ENCODE data around the gene LAMB4. TPM values are rescaled to one million over a fixed set of nuclear protein-coding genes. Genes with fewer than 3 reads are reported as not detected.

The LAMB4 gene
- polyA plus RNA-seq, 1 experiment: 0.33 TPM

DNA sequence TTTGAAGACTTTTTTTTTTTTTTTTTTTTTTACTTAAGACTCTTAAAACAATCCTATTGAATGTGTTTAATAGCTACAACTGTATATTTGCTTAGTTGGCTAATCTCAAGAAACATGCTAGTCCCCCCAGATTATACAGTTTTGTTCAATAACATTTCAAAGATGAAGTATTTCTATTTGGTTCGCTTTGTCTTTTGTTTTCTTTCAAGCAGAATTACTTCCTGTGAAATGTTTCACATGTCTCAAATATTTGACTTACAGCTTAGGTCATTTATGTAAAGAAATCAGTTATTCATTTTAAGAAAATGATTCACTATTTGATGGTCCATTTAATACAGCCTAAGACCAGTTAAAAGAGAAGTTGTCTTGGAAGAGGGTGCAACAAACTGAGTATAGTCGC, 114.4 kb downstream of the LAMB4 start:
- H3K9me3 ChIP-seq (ENCODE audit: control insufficient read depth, insufficient read depth, low read length): no peaks in the 10 kb centered on the region
- ChIA-PET CTCF (interaction anchor here (1.0 to 2.4 kb wide), 2 partner anchors 130 to 135 kb away, joined by 3 to 14 read pairs; no protein-coding TSS in a partner anchor), POLR2A (interaction anchor here (0.7 to 1.4 kb wide), 4 partner anchors 11 to 134 kb away, joined by 3 to 11 read pairs (median 8); no protein-coding TSS in a partner anchor)
- TF ChIP-seq, protein P1, sequence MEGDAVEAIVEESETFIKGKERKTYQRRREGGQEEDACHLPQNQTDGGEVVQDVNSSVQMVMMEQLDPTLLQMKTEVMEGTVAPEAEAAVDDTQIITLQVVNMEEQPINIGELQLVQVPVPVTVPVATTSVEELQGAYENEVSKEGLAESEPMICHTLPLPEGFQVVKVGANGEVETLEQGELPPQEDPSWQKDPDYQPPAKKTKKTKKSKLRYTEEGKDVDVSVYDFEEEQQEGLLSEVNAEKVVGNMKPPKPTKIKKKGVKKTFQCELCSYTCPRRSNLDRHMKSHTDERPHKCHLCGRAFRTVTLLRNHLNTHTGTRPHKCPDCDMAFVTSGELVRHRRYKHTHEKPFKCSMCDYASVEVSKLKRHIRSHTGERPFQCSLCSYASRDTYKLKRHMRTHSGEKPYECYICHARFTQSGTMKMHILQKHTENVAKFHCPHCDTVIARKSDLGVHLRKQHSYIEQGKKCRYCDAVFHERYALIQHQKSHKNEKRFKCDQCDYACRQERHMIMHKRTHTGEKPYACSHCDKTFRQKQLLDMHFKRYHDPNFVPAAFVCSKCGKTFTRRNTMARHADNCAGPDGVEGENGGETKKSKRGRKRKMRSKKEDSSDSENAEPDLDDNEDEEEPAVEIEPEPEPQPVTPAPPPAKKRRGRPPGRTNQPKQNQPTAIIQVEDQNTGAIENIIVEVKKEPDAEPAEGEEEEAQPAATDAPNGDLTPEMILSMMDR (IDR thresholded peaks at IDR 0.05; ENCODE audit: low read depth, low read length): no peak
- H3K27me3 ChIP-seq (ENCODE audit: control insufficient read depth, insufficient read depth, low read length): no peaks in the 10 kb centered on the region
- H3K27ac ChIP-seq (ENCODE audit: low read depth, low read length): no peak overlapping the region
- DNase-seq (ENCODE audit: low read depth, low spot score): no peak
- no peak overlapping the region for H3K4me3 ChIP-seq (ENCODE audit: low read depth, low read length)

DNA sequence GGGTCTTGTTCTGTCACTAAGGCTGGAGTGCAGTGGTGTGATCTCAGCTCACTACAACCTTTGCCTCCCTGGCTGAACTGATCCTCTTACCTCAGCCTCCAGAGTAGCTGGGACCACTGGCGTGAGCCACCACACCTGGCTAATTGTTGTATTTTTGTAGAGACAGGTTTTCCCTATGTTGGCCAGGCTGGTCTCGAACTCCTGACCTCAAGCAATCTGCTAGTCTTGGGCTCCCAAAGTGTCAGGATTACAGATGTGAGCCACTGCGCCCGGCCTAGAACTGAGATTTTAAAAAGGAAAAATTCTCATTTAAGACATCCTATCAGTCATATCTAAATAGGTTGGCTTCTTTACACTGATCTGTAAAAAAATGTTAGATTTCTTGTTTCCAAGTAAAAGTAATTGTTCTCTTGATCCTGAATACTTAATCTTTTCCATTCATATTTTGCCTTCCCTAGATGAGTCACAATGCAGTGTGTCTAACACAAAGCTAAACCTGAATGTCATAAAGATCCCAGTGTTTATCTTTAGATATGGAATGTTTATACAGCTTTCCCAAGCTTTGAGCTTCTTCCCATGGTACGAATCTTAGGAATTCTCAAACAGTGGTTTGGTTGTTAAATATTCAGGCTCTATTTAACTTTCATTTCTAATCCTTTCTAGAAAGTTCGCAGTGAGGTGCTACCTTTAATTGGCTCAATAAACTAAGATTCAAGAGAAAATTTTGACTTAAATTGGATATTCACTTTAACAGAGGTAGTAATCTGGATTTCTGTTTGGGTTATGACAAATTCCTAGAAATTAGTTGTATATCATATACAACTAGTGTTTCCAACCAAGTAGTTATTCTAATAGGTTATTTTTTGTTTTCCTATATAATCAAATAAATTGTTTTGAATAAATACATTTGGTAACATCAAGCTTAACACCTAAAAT, 115.1 kb downstream of the LAMB4 start:
- Histone ChIP-seq H3K27me3 (ENCODE audit: control insufficient read depth, insufficient read depth, low read length) (no peaks in the 10 kb centered on the region), H3K27ac (ENCODE audit: low read depth, low read length) (peak overlapping the region; percentile 66), H3K9me3 (ENCODE audit: control insufficient read depth, insufficient read depth, low read length) (no peaks in the 10 kb centered on the region), H3K4me3 (ENCODE audit: low read depth, low read length) (no peak overlapping the region)
- CTCF ChIA-PET: interaction anchor here (1.5 to 2.4 kb wide), 2 partner anchors 131 kb away, joined by 6 to 14 read pairs; no protein-coding TSS in a partner anchor
- TF ChIP-seq, protein P1 (IDR thresholded peaks at IDR 0.05; ENCODE audit: low read depth, low read length): no peak
- POLR2A ChIA-PET: interaction anchor here (0.7 to 1.8 kb wide), 7 partner anchors 10 to 135 kb away, joined by 3 to 11 read pairs (median 4); no protein-coding TSS in a partner anchor
- peak; percentile 47 for DNase-seq (ENCODE audit: low read depth, low spot score)

DNA sequence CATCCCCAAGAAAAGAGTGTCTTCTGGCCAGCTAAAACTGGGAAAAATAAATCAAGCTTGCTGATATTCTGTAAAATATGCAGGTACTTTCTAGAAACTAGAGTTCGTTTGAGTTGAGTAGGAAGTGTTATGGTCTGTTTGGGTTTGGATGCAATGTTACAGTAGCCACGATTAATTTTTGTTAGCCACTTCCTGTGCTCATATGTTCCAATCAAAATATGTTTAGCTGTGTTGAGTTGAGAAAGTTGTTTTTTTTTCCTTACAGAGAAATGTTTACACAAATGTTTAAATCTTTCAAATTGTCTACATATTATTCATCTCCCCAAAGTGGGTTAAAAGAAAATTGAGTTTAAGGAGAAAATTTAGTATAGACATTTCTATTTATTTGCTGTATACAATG, 115.9 kb downstream of the LAMB4 start:
- H3K9me3 ChIP-seq (ENCODE audit: control insufficient read depth, insufficient read depth, low read length): no peaks in the 10 kb centered on the region
- no peak overlapping the region for H3K4me3 ChIP-seq (ENCODE audit: low read depth, low read length)
- no peaks in the 10 kb centered on the region for H3K27me3 ChIP-seq (ENCODE audit: control insufficient read depth, insufficient read depth, low read length)
- TF ChIP-seq, protein P1 (IDR thresholded peaks at IDR 0.05; ENCODE audit: low read depth, low read length): no peak
- ChIA-PET POLR2A (interaction anchor here (1.2 to 1.8 kb wide), 3 partner anchors 12 to 80 kb away, joined by 3 to 6 read pairs (median 4); no protein-coding TSS in a partner anchor), CTCF (interaction anchor here (0.9 to 1.5 kb wide), 2 partner anchors 11 to 132 kb away, joined by 3 to 6 read pairs; no protein-coding TSS in a partner anchor)
- DNase-seq (ENCODE audit: low read depth, low spot score): no peak
- H3K27ac ChIP-seq (ENCODE audit: low read depth, low read length): no peak overlapping the region

- Histone ChIP-seq H3K9me3 (ENCODE audit: control insufficient read depth, insufficient read depth, low read length) (no peaks in the 10 kb centered on the region), H3K27me3 (ENCODE audit: control insufficient read depth, insufficient read depth, low read length) (no peaks in the 10 kb centered on the region), H3K4me3 (ENCODE audit: low read depth, low read length) (no peak overlapping the region), H3K27ac (ENCODE audit: low read depth, low read length) (no peak overlapping the region)
- ChIA-PET POLR2A (interaction anchor here (0.6 kb wide), 2 partner anchors 11 to 84 kb away, joined by 4 to 5 read pairs; no protein-coding TSS in a partner anchor), CTCF (interaction anchor here (0.6 kb wide), 1 partner anchor 55 kb away, joined by 3 read pairs; no protein-coding TSS in a partner anchor)
- DNase-seq (ENCODE audit: low read depth, low spot score): no peak
- TF ChIP-seq, protein P1 (IDR thresholded peaks at IDR 0.05; ENCODE audit: low read depth, low read length): no peak
Observed at GRCh38 chr7:108012499-108013430, 117.4 kb downstream of the LAMB4 start.
